HG02885 (cell line): ENCODE data around the gene ZNF354C.
A peak's percentile ranks its signal among the peaks of the same experiment; 100 is the strongest.
"Not testable (repeated sequence)": the region's sequence is repeated elsewhere in the genome, so short reads cannot be mapped to it uniquely, and the experiment has no call there.

Experiments used
- ATAC-seq: cut with Tn5 transposase; IDR thresholded peaks from one replicate; pipeline ENCODE4 v1.9.1; 2021; ENCODE audit warnings: mild to moderate bottlenecking; ENCODE audit not compliant: unreplicated experiment, poor library complexity

ZNF354C gene

DNA sequence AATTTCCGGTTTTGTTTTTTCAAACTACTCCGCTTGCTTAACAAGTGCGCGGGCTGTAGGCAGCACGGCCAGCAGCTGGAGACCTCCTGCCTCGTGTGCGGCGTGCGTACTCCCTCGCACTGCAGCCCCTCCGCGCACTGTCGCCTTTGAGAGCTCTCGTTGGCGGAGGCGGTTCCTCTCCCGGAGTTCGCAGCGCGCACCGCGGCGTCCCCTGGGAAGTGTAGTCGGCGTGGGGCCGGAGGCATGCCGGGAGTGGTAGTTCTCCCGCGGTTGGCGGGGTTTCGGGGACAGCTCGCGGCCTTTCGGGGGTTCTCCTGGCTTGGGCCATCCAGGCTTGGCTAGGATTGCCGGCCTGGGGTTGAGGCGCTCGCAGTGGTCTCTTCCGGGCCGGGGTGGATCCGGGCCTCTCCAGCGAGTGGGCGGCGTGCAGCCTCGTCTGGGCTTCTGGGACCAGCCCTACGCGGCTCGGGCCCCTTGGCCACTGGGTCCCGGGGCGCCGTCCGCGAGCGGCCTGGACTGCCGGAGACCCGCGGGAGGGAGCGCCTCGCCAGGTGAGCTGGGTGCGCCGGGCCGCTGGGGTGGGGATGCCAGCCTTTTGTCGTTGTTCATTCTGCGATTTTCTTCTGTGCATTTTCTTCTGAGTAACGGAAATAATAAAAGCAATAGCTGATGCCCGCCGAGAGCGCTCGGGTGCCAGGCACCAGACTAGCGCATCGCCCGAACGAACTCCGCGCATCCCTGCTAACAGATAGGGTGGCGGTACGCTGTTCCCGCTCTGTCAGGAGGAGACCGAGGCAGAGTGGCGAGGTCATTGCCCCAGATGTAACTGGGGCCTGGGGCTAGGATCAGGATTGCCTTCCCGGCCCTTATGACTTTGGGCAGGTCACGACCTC is at the start of gene ZNF354C:
ZNF354C (plus strand) TSS at position 258 of the 893 bp plus-strand sequence. CDS start 1,696 bp downstream, outside the sequence.
- no peak for ATAC-seq

GRCh38 chr5:179023528-179024189 is 36.5 kb upstream of the ZNF354C start, which contains the start of gene ZNF879:
TSS of gene ZNF879 (plus strand) at chr5:179023804. CDS start at chr5:179025005, 1,201 bp downstream.
- peak; percentile 86 for ATAC-seq

DNA sequence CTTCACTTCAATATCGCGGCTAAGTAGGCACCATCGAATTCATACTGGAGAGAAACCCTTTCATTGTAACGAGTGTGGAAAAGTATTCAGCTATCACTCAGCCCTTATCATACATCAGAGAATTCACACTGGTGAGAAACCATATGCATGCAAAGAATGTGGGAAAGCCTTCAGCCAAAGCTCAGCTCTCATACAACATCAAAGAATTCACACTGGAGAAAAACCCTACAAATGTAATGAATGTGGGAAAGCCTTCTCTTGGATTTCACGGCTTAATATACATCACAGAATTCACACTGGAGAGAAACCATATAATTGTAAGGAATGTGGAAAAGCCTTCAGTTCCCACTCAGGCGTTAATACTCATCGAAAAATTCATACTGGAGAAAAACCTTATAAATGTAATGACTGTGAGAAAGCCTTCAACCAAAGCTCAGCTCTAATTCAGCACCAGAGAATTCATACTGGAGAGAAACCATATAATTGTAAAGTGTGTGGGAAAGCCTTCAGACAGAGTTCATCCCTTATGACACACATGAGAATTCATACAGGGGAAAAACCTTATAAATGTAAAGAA is 27.1 kb upstream of the ZNF354C start:
- ATAC-seq = no peak

- no peak for ATAC-seq
These were observed 15.4 kb upstream of the ZNF354C start for GRCh38 chr5:179044765-179045164.

GRCh38 chr5:179051784-179052183 is 8.4 kb upstream of the ZNF354C start:
- no peak for ATAC-seq

DNA sequence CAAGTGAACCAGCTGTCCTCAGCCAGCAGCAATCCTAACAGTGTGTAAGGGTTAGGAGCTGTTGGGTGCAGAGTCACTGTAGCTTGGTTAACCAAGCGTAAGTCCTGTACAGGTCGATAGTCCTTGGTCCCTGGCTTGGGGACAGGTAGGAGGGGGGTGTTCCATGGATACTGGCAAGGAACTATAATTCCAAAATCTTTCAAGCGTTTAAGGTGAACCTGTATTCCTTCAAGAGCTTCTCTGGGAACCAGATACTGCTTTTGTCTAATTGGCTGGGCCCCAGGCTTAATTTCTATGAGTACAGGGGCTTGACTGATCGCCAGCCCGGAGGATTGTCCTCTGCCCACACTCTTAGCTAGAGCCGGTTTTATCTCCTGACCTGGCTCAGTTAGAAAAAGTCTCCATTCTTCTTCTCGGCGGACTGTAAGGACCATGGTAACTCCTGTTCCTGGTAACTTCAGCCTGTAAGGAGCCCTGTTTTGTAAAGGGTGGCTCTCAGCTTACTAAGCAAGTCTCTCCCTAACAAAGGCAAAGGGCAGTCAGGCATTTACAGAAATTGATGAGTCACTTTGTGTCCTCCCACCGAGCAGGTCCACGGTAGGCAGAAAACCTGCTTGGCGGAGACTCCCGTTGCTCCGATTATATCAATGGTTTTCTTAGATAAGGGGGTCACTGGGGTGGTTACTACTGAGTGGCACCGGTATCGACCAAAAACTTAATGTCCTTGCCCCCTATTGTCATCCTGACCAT is 6.0 kb upstream of the ZNF354C start:
- no peak for ATAC-seq

DNA sequence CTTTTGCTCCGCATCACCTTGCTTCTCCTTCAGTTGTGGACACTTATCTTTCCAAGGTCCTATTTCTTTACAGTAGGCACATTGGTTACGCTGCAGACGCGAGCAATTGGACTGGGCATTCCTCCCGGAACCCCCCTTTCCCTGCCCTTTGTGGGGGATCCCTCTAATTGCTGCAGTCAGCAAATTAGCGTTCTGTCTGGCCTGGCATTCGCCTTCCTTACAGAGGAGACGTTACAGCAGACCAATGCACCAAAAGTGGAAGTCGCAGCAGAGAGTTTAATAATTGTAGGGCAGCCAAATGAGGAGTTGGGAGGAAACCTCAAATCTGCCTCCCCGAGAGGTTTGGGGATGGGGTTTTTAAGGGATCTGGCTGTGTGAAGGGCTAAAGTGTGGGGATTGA is 5.3 kb upstream of the ZNF354C start:
- ATAC-seq = no peak

DNA sequence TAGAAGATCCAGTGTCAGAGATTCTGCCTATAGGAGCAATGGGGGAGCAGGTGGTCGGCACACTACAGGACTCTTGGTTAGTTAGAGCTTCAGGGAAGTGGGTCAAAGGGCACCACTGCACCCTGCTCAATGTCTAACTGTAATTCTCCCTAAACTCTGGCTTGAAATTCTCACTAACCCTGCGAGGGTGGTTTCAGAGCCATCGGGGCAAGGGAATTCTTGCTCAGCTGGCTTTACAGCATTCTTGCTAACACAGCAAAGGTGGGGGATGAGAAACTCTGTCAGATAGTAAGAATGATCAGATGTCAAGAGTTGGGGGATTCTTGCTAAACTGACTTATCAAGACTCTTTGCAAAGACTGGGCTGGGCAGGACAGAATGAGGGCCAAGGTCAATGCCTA is 4.7 kb upstream of the ZNF354C start:
- ATAC-seq = no peak

GRCh38 chr5:179055841-179056240 is 4.3 kb upstream of the ZNF354C start:
- no peak for ATAC-seq

- no peak for ATAC-seq
These were observed 852 bp downstream of the ZNF354C start for GRCh38 chr5:179061025-179061424.

- ATAC-seq = no peak
These were observed 5.5 kb downstream of the ZNF354C start for GRCh38 chr5:179065703-179066102.

GRCh38 chr5:179079165-179079987 is 19.2 kb downstream of the ZNF354C start:
- ATAC-seq = no peak

GRCh38 chr5:179080724-179081123 is 20.6 kb downstream of the ZNF354C start:
- no peak for ATAC-seq

GRCh38 chr5:179089502-179089901 is 29.3 kb downstream of the ZNF354C start:
- no peak for ATAC-seq

DNA sequence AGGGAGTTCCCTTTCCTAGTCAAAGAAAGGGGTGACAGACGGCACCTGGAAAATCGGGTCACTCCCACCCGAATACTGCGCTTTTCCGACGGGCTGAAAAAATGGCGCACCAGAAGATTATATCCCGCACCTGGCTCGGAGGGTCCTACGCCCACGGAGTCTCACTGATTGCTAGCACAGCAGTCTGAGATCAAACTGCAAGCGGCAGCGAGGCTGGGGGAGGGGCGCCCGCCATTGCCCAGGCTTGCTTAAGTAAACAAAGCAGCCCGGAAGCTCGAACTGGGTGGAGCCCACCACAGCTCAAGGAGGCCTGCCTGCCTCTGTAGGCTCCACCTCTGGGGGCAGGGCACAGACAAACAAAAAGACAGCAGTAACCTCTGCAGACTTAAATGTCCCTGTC is 41.1 kb downstream of the ZNF354C start:
- not testable (repeated sequence) for ATAC-seq

DNA sequence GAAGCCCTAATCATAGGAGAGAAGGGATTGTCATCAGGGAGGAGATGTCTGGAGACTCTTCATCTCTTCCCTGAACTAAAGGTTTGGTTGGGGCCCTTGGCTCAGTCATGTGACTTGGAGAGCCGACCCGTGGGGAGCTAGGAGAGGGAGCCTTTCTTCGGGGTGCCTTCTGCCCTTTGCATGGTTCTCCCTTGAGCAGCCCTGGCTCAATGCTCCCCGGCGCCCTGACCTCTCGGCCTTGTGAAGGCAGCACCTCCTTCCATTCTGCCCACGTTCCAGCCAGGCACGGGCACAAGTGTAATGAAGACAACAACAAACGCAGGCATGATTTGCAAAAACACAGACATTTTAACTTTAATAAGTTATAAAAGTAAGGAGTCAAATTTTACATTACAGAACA is 50.4 kb downstream of the ZNF354C start:
- ATAC-seq = no peak

DNA sequence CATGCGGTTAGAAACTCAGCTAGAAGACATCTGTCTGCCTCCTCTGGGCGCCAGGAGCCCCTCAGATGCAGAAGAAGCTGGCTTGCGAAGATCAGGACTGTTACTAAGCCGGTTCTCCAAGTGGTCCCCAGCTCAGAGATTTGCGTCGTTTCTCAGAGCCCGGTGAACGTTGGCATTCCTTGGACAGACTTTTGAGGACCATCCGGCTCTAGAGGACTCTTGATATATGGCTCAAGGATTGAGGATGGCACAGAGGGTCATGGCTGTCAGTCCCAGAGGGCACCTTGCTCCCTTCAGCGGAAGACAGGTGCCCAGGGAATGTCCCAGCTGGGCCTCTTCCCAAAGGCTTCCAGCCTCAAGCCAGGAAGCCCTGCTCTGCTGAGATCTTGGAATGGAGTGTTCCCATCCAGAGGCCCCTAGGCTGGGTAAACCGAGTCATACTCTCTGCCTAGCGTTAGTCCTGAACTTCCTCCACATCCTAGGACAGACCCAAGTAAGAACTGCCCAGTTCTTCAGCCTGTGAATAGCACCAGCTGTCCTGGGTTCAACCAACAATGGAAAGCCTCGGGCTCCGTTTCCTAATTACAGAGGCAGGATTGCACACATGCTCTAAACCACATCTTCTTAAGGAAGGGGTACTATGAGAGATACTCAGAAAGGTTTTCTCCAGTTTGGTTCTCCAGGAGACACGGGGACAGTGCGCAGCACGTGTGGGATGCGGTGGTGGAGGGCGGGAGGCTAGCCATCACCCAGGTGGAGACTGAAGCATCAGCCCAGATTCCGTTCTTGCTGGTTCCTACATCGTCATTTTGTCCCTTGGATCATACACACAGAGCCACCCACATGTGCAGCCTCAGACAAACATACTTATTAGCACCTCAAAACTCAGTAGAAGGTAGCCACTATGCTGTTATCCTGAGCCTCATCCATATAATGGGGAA is 51.4 kb downstream of the ZNF354C start:
- no peak for ATAC-seq

- no peak for ATAC-seq
These were observed 52.4 kb downstream of the ZNF354C start for GRCh38 chr5:179112469-179113142.
